ENCODE data around the gene DOC2B. TPM values are rescaled to one million over a fixed set of nuclear protein-coding genes. Genes with fewer than 3 reads are reported as not detected.
"Not testable (repeated sequence)": the region's sequence is repeated elsewhere in the genome, so short reads cannot be mapped to it uniquely, and the experiment has no call there.

The DOC2B gene
- under 1 TPM; 0.06 to 0.08 TPM for total RNA-seq

GRCh38 chr17:181245-182049, at the start of gene DOC2B:
DOC2B (minus strand) TSS chr17:181650; CDS start chr17:181479, 171 bp downstream.
- H3K36me3 Mint-ChIP-seq = no peaks in the 10 kb centered on the region
- peak within 1 kb of the TSS; percentile 44 for H3K4me3 Mint-ChIP-seq
- H3K27me3 Mint-ChIP-seq = peaks cover 52% of the 10 kb centered on the region
- peak; percentile 30 for DNase-seq
- peaks cover 16% of the 10 kb centered on the region for H3K4me1 Mint-ChIP-seq
- no peak within 1 kb of the TSS for H3K27ac Mint-ChIP-seq
- no peaks in the 10 kb centered on the region for H3K9me3 Mint-ChIP-seq

- Mint-ChIP-seq H3K27ac (no peak overlapping the region), H3K4me3 (no peak overlapping the region)
- no peak for DNase-seq
These were observed 48.9 kb upstream of the DOC2B start for GRCh38 chr17:230395-230770.

GRCh38 chr17:229709-230394, 48.4 kb upstream of the DOC2B start:
- Mint-ChIP-seq H3K9me3 (no peaks in the 10 kb centered on the region), H3K27ac (no peak overlapping the region), H3K4me3 (no peak overlapping the region), H3K4me1 (no peaks in the 10 kb centered on the region), H3K36me3 (no peaks in the 10 kb centered on the region), H3K27me3 (peaks cover 3% of the 10 kb centered on the region)
- no peak for DNase-seq

More at GRCh38 chr17:230395-230770, 48.9 kb upstream of the DOC2B start:
- Mint-ChIP-seq H3K4me1 (no peaks in the 10 kb centered on the region), H3K9me3 (no peaks in the 10 kb centered on the region), H3K36me3 (no peaks in the 10 kb centered on the region), H3K27me3 (peaks cover 4% of the 10 kb centered on the region)

GRCh38 chr17:228951-229708, 47.7 kb upstream of the DOC2B start:
- Mint-ChIP-seq H3K27me3 (no peaks in the 10 kb centered on the region), H3K4me3 (no peak overlapping the region), H3K9me3 (no peaks in the 10 kb centered on the region), H3K36me3 (no peaks in the 10 kb centered on the region), H3K4me1 (no peaks in the 10 kb centered on the region), H3K27ac (no peak overlapping the region)
- no peak for DNase-seq

GRCh38 chr17:227946-228615, 46.6 kb upstream of the DOC2B start:
- no peak for DNase-seq
- Mint-ChIP-seq H3K4me3 (no peak overlapping the region), H3K4me1 (no peaks in the 10 kb centered on the region), H3K27ac (no peak overlapping the region), H3K9me3 (no peaks in the 10 kb centered on the region), H3K27me3 (no peaks in the 10 kb centered on the region), H3K36me3 (no peaks in the 10 kb centered on the region)

GRCh38 chr17:227078-227945, 45.9 kb upstream of the DOC2B start:
- no peak overlapping the region for H3K4me3 Mint-ChIP-seq
- no peaks in the 10 kb centered on the region for H3K4me1 Mint-ChIP-seq
- H3K9me3 Mint-ChIP-seq = no peaks in the 10 kb centered on the region
- no peak for DNase-seq
- no peak overlapping the region for H3K27ac Mint-ChIP-seq
- no peaks in the 10 kb centered on the region for H3K36me3 Mint-ChIP-seq
- no peaks in the 10 kb centered on the region for H3K27me3 Mint-ChIP-seq

GRCh38 chr17:226108-227077, 44.9 kb upstream of the DOC2B start:
- Mint-ChIP-seq H3K27ac (no peak overlapping the region), H3K4me3 (no peak overlapping the region), H3K36me3 (no peaks in the 10 kb centered on the region), H3K9me3 (no peaks in the 10 kb centered on the region), H3K4me1 (no peaks in the 10 kb centered on the region), H3K27me3 (no peaks in the 10 kb centered on the region)
- DNase-seq = no peak

GRCh38 chr17:225551-225950, 44.1 kb upstream of the DOC2B start:
- H3K27me3 Mint-ChIP-seq = no peaks in the 10 kb centered on the region
- no peak for DNase-seq
- no peaks in the 10 kb centered on the region for H3K9me3 Mint-ChIP-seq
- no peaks in the 10 kb centered on the region for H3K36me3 Mint-ChIP-seq
- H3K4me3 Mint-ChIP-seq = no peak overlapping the region
- no peaks in the 10 kb centered on the region for H3K4me1 Mint-ChIP-seq
- no peak overlapping the region for H3K27ac Mint-ChIP-seq

- DNase-seq, H3K27me3 Mint-ChIP-seq, H3K4me3 Mint-ChIP-seq, H3K4me1 Mint-ChIP-seq, H3K9me3 Mint-ChIP-seq, H3K27ac Mint-ChIP-seq, H3K36me3 Mint-ChIP-seq: not testable (repeated sequence)
These were observed 43.1 kb upstream of the DOC2B start for GRCh38 chr17:224576-224975.

- no peak overlapping the region for H3K4me3 Mint-ChIP-seq
- H3K36me3 Mint-ChIP-seq = no peaks in the 10 kb centered on the region
- no peak overlapping the region for H3K27ac Mint-ChIP-seq
- H3K9me3 Mint-ChIP-seq = no peaks in the 10 kb centered on the region
- no peaks in the 10 kb centered on the region for H3K4me1 Mint-ChIP-seq
- H3K27me3 Mint-ChIP-seq = no peaks in the 10 kb centered on the region
- DNase-seq = no peak
These were observed 42.4 kb upstream of the DOC2B start for GRCh38 chr17:223723-224471.

GRCh38 chr17:222172-222571, 40.7 kb upstream of the DOC2B start:
- no peak overlapping the region for H3K27ac Mint-ChIP-seq
- DNase-seq = no peak
- H3K9me3 Mint-ChIP-seq = no peaks in the 10 kb centered on the region
- no peaks in the 10 kb centered on the region for H3K27me3 Mint-ChIP-seq
- no peaks in the 10 kb centered on the region for H3K36me3 Mint-ChIP-seq
- H3K4me3 Mint-ChIP-seq = no peak overlapping the region
- H3K4me1 Mint-ChIP-seq = no peaks in the 10 kb centered on the region

- Mint-ChIP-seq H3K4me3 (no peak overlapping the region), H3K27me3 (no peaks in the 10 kb centered on the region), H3K36me3 (no peaks in the 10 kb centered on the region), H3K27ac (no peak overlapping the region), H3K9me3 (no peaks in the 10 kb centered on the region), H3K4me1 (no peaks in the 10 kb centered on the region)
- no peak for DNase-seq
These were observed 38.2 kb upstream of the DOC2B start for GRCh38 chr17:219696-220095.
